IMR-90 (cell line): ENCODE data around the gene C17orf67. TPM values are rescaled to one million over a fixed set of nuclear protein-coding genes. Genes with fewer than 3 reads are reported as not detected.

Experiments used
- ATAC-seq: fragments of 200-7000 bp; cut with Tn5 transposase; 2 replicates; pipeline ENCODE4 v1.9.1; 2020; ENCODE audit warnings: low read depth, mild to moderate bottlenecking, moderate library complexity
- BruUV-seq: library from RNA; stranded (reverse); fragments of 400-500 nt; replicated peaks from 2 replicates; lab custom pipeline; 2021; lab: Mats Ljungman, UMichigan
- CTCF ChIA-PET: fragments of 300-600 bp; formaldehyde crosslinking; extraction: SDS; loops from one replicate; lab custom pipeline; 2021; ENCODE audit warnings: antibody characterized with exemption; lab: Yijun Ruan, JAX
- POLR2A ChIA-PET: fragments of 300-600 bp; sonication (Branson Sonifier 250); formaldehyde crosslinking; loops from one replicate; lab custom pipeline; 2022; ENCODE audit warnings: antibody characterized with exemption; ENCODE audit not compliant: unreplicated experiment; lab: Charles Lee
- DNase-seq: peaks from one replicate; pipeline ENCODE4 v3.0.0; 2013
- H2AFZ ChIP-seq: replicated peaks from 2 replicates; pipeline ENCODE3; 2013; ENCODE audit warnings: low read length, mild to moderate bottlenecking; ENCODE audit not compliant: poor library complexity
- H2AK5ac ChIP-seq: 2 replicates; pipeline ENCODE4 v1.6.1; 2013; ENCODE audit warnings: low read depth, low read length, inconsistent platforms
- H2AK9ac ChIP-seq: replicated peaks from 2 replicates; pipeline ENCODE3; 2013; ENCODE audit warnings: mild to moderate bottlenecking, low read depth, low read length, moderate library complexity; ENCODE audit not compliant: poor library complexity
- H2BK120ac ChIP-seq: 2 replicates; pipeline ENCODE4 v1.6.1; 2013; ENCODE audit warnings: low read depth, low read length, inconsistent platforms
- H2BK15ac ChIP-seq: 3 replicates; pipeline ENCODE4 v1.6.1; 2013; ENCODE audit warnings: low read depth, low read length, inconsistent platforms
- H2BK20ac ChIP-seq: 2 replicates; pipeline ENCODE4 v1.6.1; 2013; ENCODE audit warnings: low read depth, mild to moderate bottlenecking, inconsistent platforms, low read length, moderate library complexity
- H2BK5ac ChIP-seq: 2 replicates; pipeline ENCODE4 v1.6.1; 2013; ENCODE audit warnings: mild to moderate bottlenecking, low read depth, low read length, inconsistent platforms; ENCODE audit not compliant: poor library complexity, severe bottlenecking
- H3K14ac ChIP-seq: replicated peaks from 2 replicates; pipeline ENCODE4 v1.6.1; 2013; ENCODE audit warnings: low read depth, low read length, inconsistent platforms
- H3K18ac ChIP-seq: 2 replicates; pipeline ENCODE4 v1.6.1; 2013; ENCODE audit warnings: low read depth, low read length, control low read depth
- H3K23ac ChIP-seq: 2 replicates; pipeline ENCODE4 v1.6.1; 2013; ENCODE audit warnings: low read depth, low read length, inconsistent platforms
- H3K27ac ChIP-seq: 2 replicates; pipeline ENCODE4 v1.5.1; 2013; ENCODE audit warnings: mild to moderate bottlenecking, control low read depth, low read length; ENCODE audit not compliant: insufficient read depth
- H3K27me3 ChIP-seq: 2 replicates; pipeline ENCODE4 v1.6.1; 2013; ENCODE audit warnings: low read length; ENCODE audit not compliant: control insufficient read depth, insufficient read depth
- H3K36me3 ChIP-seq: 2 replicates; pipeline ENCODE4 v1.6.1; 2013; ENCODE audit warnings: low read length, mixed read lengths; ENCODE audit not compliant: control insufficient read depth, insufficient read depth
- H3K4ac ChIP-seq: 2 replicates; pipeline ENCODE4 v1.6.1; 2013; ENCODE audit warnings: low read depth, low read length, inconsistent platforms
- H3K4me1 ChIP-seq: 2 replicates; pipeline ENCODE4 v1.6.1; 2013; ENCODE audit warnings: low read length, mixed read lengths; ENCODE audit not compliant: control insufficient read depth, insufficient read depth
- H3K4me2 ChIP-seq: 2 replicates; pipeline ENCODE4 v1.6.1; 2013; ENCODE audit warnings: low read depth, mild to moderate bottlenecking, control low read depth, low read length, moderate library complexity
- H3K4me3 ChIP-seq: 2 replicates; pipeline ENCODE4 v1.5.1; 2013; ENCODE audit warnings: low read depth, mild to moderate bottlenecking, control low read depth, low read length, moderate library complexity; ENCODE audit not compliant: insufficient read depth
- H3K56ac ChIP-seq: 2 replicates; pipeline ENCODE4 v1.6.1; 2013; ENCODE audit warnings: low read length, inconsistent platforms; ENCODE audit not compliant: insufficient read depth; ENCODE audit errors: extremely low read depth
- H3K79me1 ChIP-seq, 2 experiments: 2 replicates each; pipeline ENCODE4 v1.6.1; 2013; ENCODE audit warnings: low read length in 2 of 2, inconsistent platforms in 1 of 2, low read depth in 1 of 2
- H3K9ac ChIP-seq: 2 replicates; pipeline ENCODE4 v1.6.1; 2013; ENCODE audit warnings: low read depth, low read length, control low read depth
- H3K9me1 ChIP-seq: 2 replicates; pipeline ENCODE4 v1.6.1; 2013; ENCODE audit warnings: low read length, inconsistent platforms; ENCODE audit not compliant: insufficient read depth
- H3K9me3 ChIP-seq: 2 replicates; pipeline ENCODE4 v1.6.1; 2013; ENCODE audit warnings: low read length; ENCODE audit not compliant: control insufficient read depth, insufficient read depth
- H4K20me1 ChIP-seq: 2 replicates; pipeline ENCODE4 v1.6.1; 2013; ENCODE audit warnings: low read length, inconsistent platforms; ENCODE audit not compliant: insufficient read depth
- H4K5ac ChIP-seq: 2 replicates; pipeline ENCODE4 v1.6.1; 2013; ENCODE audit warnings: mild to moderate bottlenecking, low read depth, low read length, control low read depth
- H4K8ac ChIP-seq, 2 experiments: 2 replicates each; pipeline ENCODE4 v1.6.1; 2013; ENCODE audit warnings: low read depth in 2 of 2, low read length in 2 of 2, control low read depth in 1 of 2, inconsistent platforms in 1 of 2
- H4K91ac ChIP-seq: 2 replicates; pipeline ENCODE4 v1.6.1; 2013; ENCODE audit warnings: low read depth, low read length, inconsistent platforms; ENCODE audit not compliant: insufficient read depth
- BHLHE40 ChIP-seq: fragments of 150-350 bp; IDR thresholded peaks from 2 replicates; pipeline ENCODE4 v1.6.1; 2016; ENCODE audit warnings: mild to moderate bottlenecking, low read depth, low read length
- CEBPB ChIP-seq: IDR thresholded peaks from 2 replicates; pipeline ENCODE4 v1.6.1; 2012; ENCODE audit warnings: low read depth, low read length, improper control_type of control experiment
- CHD1 ChIP-seq: IDR thresholded peaks from 2 replicates; pipeline ENCODE4 v1.6.1; 2012; ENCODE audit warnings: low read depth, low read length, improper control_type of control experiment
- MAFK ChIP-seq: IDR thresholded peaks from 2 replicates; pipeline ENCODE4 v1.6.1; 2012; ENCODE audit warnings: low read depth, low read length, improper control_type of control experiment
- MAZ ChIP-seq: IDR thresholded peaks from 2 replicates; pipeline ENCODE4 v1.6.1; 2012; ENCODE audit warnings: low read depth, mild to moderate bottlenecking, low read length, improper control_type of control experiment, moderate library complexity, borderline replicate concordance
- MXI1 ChIP-seq: IDR thresholded peaks from 2 replicates; pipeline ENCODE4 v1.6.1; 2012; ENCODE audit warnings: low read depth, mild to moderate bottlenecking, low read length, moderate library complexity, borderline replicate concordance
- POLR2A ChIP-seq: IDR thresholded peaks from 2 replicates; pipeline ENCODE4 v1.6.1; 2012; ENCODE audit warnings: mild to moderate bottlenecking, low read depth, low read length
- RAD21 ChIP-seq: IDR thresholded peaks from 2 replicates; pipeline ENCODE4 v1.6.1; 2012; ENCODE audit warnings: low read length, improper control_type of control experiment
- RFX5 ChIP-seq: IDR thresholded peaks from 2 replicates; pipeline ENCODE4 v1.8.0; 2012; ENCODE audit warnings: low read depth, mild to moderate bottlenecking, low read length, moderate library complexity
- SMC3 ChIP-seq: fragments of 150-350 bp; IDR thresholded peaks from 2 replicates; pipeline ENCODE4 v1.6.1; 2016; ENCODE audit warnings: low read depth, mild to moderate bottlenecking, antibody characterized with exemption, low read length, moderate library complexity
- WGBS, 2 experiments: methylation state at CpG; one replicate each; pipeline versions ENCODE4 v1.1.5 to v1.1.7; 2013; ENCODE audit warnings: missing lambda C conversion rate in 2 of 2; ENCODE audit not compliant: insufficient read length in 1 of 2; ENCODE audit errors: extremely low coverage in 2 of 2; 5-methylcytosine and 5-hydroxymethylcytosine counted together
- dilution Hi-C: fragments of 300-500 bp; cut with HindIII; formaldehyde crosslinking; loops from one replicate; pipeline ENCODE4 v1.14.3; 2018; ENCODE audit warnings: low sequenced_read_pairs; ENCODE audit not compliant: unreplicated experiment
- in situ Hi-C: fragments of 300-500 bp; cut with MboI; formaldehyde crosslinking; loops from 3 replicates; pipeline ENCODE4 v1.14.3; 2019; ENCODE audit warnings: low sequenced_read_pairs, inconsistent platforms, mixed read lengths
- intact Hi-C: fragments of 100-400 bp; cut with micrococcal nuclease; formaldehyde crosslinking; loops from 2 replicates; pipeline ENCODE4 v1.10.0; 2022
- polyA plus RNA-seq, 3 experiments: library from polyadenylated mRNA; depleted of rRNA; stranded (reverse); fragments of >200 nt; gene quantifications; 2 replicates each; pipeline ENCODE4 v1.2.3, GENCODE V29; 2012; ENCODE audit warnings: low replicate concordance in 1 of 3
- total RNA-seq: library from RNA; depleted of rRNA; stranded (reverse); fragments of >200 nt; gene quantifications from 2 replicates; pipeline ENCODE4 v1.2.3, GENCODE V29; 2012
- TF ChIP-seq, protein P1 (sequence below): conservative IDR thresholded peaks from 2 replicates; pipeline ENCODE4 v1.5.1; 2012; ENCODE audit warnings: mild to moderate bottlenecking, low read depth, low read length, improper control_type of control experiment

Gene C17orf67
- total and polyA plus RNA-seq, 2 of the 4 experiments (the other 2 are of a cell fraction): 0.18 to 1.1 TPM

GRCh38 chr17:56779898-56780777 lies 53.6 kb downstream of the C17orf67 start:
- dilution Hi-C loops: no loop called here
- TF ChIP-seq MAZ (peak; percentile 74; the same call in 1 of the 2 replicates), CEBPB (peak; percentile 28; the same call in 1 of the 2 replicates), SMC3 (peak; percentile 78), RAD21 (peak; percentile 96), BHLHE40 (no peak), MXI1 (0 out of 2 replicates have a peak, but pooled peaks have one; percentile 26), MAFK (no peak), RFX5 (no peak), CHD1 (no peak), POLR2A (0 out of 2 replicates have a peak, but pooled peaks have one; percentile 26)
- TF ChIP-seq, protein P1, sequence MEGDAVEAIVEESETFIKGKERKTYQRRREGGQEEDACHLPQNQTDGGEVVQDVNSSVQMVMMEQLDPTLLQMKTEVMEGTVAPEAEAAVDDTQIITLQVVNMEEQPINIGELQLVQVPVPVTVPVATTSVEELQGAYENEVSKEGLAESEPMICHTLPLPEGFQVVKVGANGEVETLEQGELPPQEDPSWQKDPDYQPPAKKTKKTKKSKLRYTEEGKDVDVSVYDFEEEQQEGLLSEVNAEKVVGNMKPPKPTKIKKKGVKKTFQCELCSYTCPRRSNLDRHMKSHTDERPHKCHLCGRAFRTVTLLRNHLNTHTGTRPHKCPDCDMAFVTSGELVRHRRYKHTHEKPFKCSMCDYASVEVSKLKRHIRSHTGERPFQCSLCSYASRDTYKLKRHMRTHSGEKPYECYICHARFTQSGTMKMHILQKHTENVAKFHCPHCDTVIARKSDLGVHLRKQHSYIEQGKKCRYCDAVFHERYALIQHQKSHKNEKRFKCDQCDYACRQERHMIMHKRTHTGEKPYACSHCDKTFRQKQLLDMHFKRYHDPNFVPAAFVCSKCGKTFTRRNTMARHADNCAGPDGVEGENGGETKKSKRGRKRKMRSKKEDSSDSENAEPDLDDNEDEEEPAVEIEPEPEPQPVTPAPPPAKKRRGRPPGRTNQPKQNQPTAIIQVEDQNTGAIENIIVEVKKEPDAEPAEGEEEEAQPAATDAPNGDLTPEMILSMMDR: peak; percentile 98
- Histone ChIP-seq H3K23ac (peak overlapping the region; percentile 85), H3K14ac (peak overlapping the region; percentile 59; the same call in 1 of the 2 replicates), H3K9me1 (peaks cover 7% of the 10 kb centered on the region), H4K91ac (peak overlapping the region; percentile 38), H3K4me1 (peaks cover 6% of the 10 kb centered on the region), H3K36me3 (no peaks in the 10 kb centered on the region), H3K4me2 (peak overlapping the region; percentile 82), H2BK20ac (peak overlapping the region; percentile 43), H2BK15ac (peak overlapping the region; percentile 67; the same call in 2 of the 3 replicates), H3K9ac (peak overlapping the region; percentile 4; the same call in 1 of the 2 replicates), H2BK120ac (peak overlapping the region; percentile 97), H3K9me3 (no peaks in the 10 kb centered on the region), H3K27ac (peak overlapping the region; percentile 0; the same call in 1 of the 2 replicates), H3K18ac (no peak overlapping the region), H3K79me1 (no peaks in the 10 kb centered on the region), H2AFZ (peak overlapping the region; percentile 92), H4K20me1 (no peaks in the 10 kb centered on the region), H4K8ac (peak overlapping the region; percentile 34 to 44; a peak in 2 of 4 replicates), H3K4ac (peak overlapping the region; percentile 91), H3K56ac (no peak overlapping the region), H2AK9ac (peak overlapping the region; percentile 71), H3K4me3 (peak overlapping the region; percentile 28), H3K27me3 (no peaks in the 10 kb centered on the region), H2AK5ac (peak overlapping the region; percentile 77), H4K5ac (peak overlapping the region; percentile 3; the same call in 1 of the 2 replicates), H2BK5ac (peak overlapping the region; percentile 7)
- intact Hi-C loops: loop anchor here (1.0 to 5.0 kb wide), 6 partner anchors 23 to 281 kb away; partner anchors contain the start of gene NOG
- WGBS, 2 experiments: 0% methylated on average over 19 of the region's 48 CpGs; no CpG with 5 or more reads in 1 of the 2 experiments
- in situ Hi-C loops: loop anchor here (10.0 kb wide), 2 partner anchors 55 to 185 kb away; partner anchors contain the start of gene NOG
- ATAC-seq (peak; percentile 97), DNase-seq (peak; percentile 66)
- no TSS peak for BruUV-seq
- POLR2A ChIA-PET: no interaction called here
- CTCF ChIA-PET: interaction anchor here (0.6 to 3.2 kb wide), 24 partner anchors 10 to 289 kb away, joined by 3 to 30 read pairs (median 4); partner anchors contain the start of gene NOG
